ENCODE data around the gene MPO. TPM values are rescaled to one million over a fixed set of nuclear protein-coding genes. Genes with fewer than 3 reads are reported as not detected.

Gene MPO, protein sequence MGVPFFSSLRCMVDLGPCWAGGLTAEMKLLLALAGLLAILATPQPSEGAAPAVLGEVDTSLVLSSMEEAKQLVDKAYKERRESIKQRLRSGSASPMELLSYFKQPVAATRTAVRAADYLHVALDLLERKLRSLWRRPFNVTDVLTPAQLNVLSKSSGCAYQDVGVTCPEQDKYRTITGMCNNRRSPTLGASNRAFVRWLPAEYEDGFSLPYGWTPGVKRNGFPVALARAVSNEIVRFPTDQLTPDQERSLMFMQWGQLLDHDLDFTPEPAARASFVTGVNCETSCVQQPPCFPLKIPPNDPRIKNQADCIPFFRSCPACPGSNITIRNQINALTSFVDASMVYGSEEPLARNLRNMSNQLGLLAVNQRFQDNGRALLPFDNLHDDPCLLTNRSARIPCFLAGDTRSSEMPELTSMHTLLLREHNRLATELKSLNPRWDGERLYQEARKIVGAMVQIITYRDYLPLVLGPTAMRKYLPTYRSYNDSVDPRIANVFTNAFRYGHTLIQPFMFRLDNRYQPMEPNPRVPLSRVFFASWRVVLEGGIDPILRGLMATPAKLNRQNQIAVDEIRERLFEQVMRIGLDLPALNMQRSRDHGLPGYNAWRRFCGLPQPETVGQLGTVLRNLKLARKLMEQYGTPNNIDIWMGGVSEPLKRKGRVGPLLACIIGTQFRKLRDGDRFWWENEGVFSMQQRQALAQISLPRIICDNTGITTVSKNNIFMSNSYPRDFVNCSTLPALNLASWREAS
- not detected in 2 replicates for total RNA-seq (2012; rRNA removed)

DNA sequence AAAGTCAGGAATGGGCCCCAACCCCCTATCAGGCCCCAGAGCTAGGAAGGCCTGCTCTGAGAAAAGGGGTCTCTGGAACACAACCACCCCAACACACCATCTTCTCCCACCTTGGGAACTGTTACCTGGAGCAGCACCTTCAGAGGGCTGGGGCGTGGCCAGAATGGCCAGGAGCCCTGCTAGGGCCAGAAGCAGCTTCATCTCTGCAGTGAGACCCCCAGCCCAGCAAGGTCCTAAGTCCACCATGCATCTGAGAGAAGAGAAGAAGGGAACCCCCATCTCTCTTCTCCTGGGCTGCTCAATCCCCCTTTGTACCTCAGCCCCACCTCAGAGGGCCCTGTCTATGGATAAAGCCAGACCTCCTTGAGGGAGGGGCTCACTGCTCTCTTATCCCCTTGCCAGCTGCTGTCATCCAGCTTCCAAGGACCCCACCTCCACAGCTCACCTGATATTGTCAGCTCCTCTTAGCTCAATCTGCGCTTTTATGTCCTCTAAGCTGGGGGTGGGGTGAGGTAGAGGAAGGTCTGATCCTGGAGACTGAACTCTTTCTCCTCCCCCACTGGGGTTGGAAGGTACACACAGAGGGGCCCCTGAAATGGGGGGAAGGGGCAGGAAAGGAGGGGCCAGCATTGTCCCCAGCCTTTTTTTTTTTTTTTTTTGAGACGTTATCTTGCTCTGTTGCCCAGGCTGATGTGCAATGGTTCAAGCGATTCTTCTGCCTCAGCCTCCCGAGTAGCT, at the start of gene MPO:
TSS of gene MPO (minus strand) at position 456 of the 738 bp plus-strand sequence. CDS start at position 279, 177 bp downstream.
- H3K4me1 ChIP-seq (ENCODE audit: control insufficient read depth, insufficient read depth, low read length) = peaks cover 9% of the 10 kb centered on the region
- H3K4me3 ChIP-seq (ENCODE audit: low read length) = no peak within 1 kb of the TSS
- H3K36me3 ChIP-seq (ENCODE audit: insufficient read depth, low read length) = no peaks in the 10 kb centered on the region
- no peak within 1 kb of the TSS for H3K4me2 ChIP-seq (ENCODE audit: low read length)
- H3K9me3 ChIP-seq (replicated peaks; ENCODE audit: low read length) = no peaks in the 10 kb centered on the region
- H3K27me3 ChIP-seq (ENCODE audit: control insufficient read depth, insufficient read depth, low read length) = peaks cover 37% of the 10 kb centered on the region
- H3K9ac ChIP-seq (ENCODE audit: low read depth, low read length) = no peak within 1 kb of the TSS

DNA sequence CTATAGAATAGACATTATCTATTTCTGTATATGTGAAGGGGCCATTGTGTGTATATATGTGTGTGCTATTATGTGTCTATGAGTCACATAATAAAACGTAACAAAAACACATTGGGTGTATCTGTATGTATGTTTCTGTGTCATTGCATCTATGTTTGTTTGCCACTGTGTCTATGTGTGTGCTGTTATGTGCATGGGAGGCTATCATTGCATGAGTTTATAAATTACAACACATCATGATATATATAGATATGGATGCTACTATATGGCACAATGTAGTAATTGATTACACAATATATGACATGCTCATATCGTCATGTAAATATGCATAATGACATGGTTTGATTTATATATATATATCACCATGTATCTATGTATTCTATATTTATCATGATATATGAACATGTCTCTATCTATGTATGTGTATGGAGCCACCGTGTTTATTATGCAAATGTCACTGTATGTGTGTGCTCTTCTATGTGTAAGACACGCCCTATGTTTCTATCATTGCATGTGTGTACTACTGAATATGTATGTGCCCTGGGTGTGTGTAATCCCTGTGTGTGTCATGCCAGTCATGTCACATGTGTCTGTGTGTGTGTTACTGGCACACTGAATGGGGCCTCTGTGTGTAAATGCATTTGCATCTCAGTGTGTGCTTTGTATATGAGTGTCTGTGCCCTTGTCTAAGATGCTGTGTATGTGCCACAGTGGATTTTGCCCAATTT, 49.2 kb upstream of the MPO start:
- H3K4me1 ChIP-seq (ENCODE audit: control insufficient read depth, insufficient read depth, low read length) = no peaks in the 10 kb centered on the region

DNA sequence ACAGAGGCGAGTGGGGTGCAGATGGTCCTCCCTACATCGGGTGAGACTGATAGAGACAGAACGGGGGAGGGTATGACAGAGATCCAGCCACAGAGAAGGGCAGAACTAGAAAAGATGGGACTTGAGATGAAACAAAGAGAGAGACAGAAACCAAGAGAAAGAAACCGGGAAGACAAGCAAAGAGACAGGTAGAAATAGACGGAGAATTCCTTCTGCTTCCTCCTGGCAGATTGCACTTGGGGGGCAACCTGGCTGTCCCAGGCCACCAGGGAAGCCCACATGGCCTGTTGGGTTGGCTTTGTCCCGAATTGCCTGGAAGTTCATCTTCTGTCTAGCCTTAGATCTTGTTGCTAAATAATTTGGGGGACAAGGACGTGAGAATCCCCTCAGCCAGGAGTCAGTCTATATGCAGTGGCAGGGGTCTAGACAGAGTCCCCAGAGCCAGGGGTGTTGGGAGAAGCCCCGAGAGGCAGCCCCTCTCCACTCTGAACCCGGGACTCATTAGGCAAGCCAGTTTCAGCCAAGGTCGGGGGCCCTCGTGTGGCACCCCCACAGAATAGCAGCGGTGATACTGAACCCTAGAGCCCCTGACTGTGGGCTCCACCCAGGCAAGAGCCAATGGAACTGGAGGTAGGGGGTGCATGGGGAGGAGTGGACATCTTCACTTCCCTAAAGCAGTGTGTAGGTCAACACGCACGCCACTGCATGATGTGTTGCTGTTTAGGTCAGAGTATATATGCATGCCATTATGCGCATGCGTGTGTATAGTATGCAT, 48.5 kb upstream of the MPO start:
- H3K4me1 ChIP-seq (ENCODE audit: control insufficient read depth, insufficient read depth, low read length) = no peaks in the 10 kb centered on the region
- H3K27me3 ChIP-seq (ENCODE audit: control insufficient read depth, insufficient read depth, low read length) = peaks cover 51% of the 10 kb centered on the region
- H3K36me3 ChIP-seq (ENCODE audit: insufficient read depth, low read length) = no peaks in the 10 kb centered on the region
- no peak overlapping the region for H3K9ac ChIP-seq (ENCODE audit: low read depth, low read length)
- no peak overlapping the region for H3K4me3 ChIP-seq (ENCODE audit: low read length)
- no peak overlapping the region for H3K4me2 ChIP-seq (ENCODE audit: low read length)
- no peaks in the 10 kb centered on the region for H3K9me3 ChIP-seq (replicated peaks; ENCODE audit: low read length)

More for the DNA sequence above, 49.2 kb upstream of the MPO start:
- Histone ChIP-seq H3K27me3 (ENCODE audit: control insufficient read depth, insufficient read depth, low read length) (peaks cover 44% of the 10 kb centered on the region), H3K4me3 (ENCODE audit: low read length) (no peak overlapping the region), H3K9me3 (replicated peaks; ENCODE audit: low read length) (no peaks in the 10 kb centered on the region), H3K4me2 (ENCODE audit: low read length) (no peak overlapping the region), H3K36me3 (ENCODE audit: insufficient read depth, low read length) (no peaks in the 10 kb centered on the region), H3K9ac (ENCODE audit: low read depth, low read length) (no peak overlapping the region)

DNA sequence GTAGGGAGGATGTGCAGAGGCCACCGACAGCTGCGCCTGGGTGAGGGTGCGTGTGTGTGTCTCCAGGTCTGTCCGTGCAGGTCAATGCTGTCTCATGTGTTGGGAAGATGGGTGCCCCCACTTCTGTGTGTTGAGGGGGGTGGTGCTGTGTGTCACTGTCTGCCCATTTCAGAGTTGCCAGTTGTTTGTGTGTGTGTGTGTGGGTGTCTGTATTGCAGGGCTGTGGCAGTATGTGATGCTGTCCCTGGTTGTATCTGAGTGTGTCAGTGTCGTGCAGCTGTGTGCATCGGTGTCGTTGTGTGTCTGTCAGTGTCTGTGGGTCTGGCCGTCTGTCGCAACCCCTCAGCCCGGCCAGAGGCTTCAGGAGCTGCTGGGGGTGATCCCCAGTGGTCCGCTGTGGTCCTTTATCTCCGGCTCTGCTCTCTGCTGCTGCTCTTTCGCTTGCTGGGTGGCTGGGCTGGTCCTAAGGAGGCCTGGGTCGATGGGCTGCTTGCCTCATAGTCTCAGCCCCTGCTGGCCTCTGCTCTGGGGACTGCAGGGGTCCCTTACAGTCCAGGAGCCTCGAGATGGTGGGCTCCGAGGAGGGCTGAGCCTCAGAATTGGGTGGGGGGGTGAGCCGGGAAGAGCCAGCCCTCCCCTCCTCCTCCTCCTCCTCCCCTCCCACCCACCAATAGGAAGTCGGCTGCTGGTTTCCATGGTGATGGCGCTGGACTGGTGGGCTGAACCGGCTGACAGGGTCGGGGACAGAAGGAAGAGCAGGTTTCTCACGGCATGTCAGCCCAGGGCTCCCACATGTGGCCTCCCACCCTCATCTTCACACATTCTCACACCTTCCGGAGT, 47.7 kb upstream of the MPO start, which contains the start of gene TSPOAP1:
TSS of gene TSPOAP1 (minus strand) at position 601 of the 840 bp plus-strand sequence. CDS start 875 bp downstream, outside the sequence.
- no peak within 1 kb of the TSS for H3K4me2 ChIP-seq (ENCODE audit: low read length)
- H3K4me3 ChIP-seq (ENCODE audit: low read length) = no peak within 1 kb of the TSS
- no peaks in the 10 kb centered on the region for H3K4me1 ChIP-seq (ENCODE audit: control insufficient read depth, insufficient read depth, low read length)
- H3K9ac ChIP-seq (ENCODE audit: low read depth, low read length) = no peak within 1 kb of the TSS
- H3K27me3 ChIP-seq (ENCODE audit: control insufficient read depth, insufficient read depth, low read length) = peaks cover 59% of the 10 kb centered on the region
- no peaks in the 10 kb centered on the region for H3K9me3 ChIP-seq (replicated peaks; ENCODE audit: low read length)
- no peaks in the 10 kb centered on the region for H3K36me3 ChIP-seq (ENCODE audit: insufficient read depth, low read length)

DNA sequence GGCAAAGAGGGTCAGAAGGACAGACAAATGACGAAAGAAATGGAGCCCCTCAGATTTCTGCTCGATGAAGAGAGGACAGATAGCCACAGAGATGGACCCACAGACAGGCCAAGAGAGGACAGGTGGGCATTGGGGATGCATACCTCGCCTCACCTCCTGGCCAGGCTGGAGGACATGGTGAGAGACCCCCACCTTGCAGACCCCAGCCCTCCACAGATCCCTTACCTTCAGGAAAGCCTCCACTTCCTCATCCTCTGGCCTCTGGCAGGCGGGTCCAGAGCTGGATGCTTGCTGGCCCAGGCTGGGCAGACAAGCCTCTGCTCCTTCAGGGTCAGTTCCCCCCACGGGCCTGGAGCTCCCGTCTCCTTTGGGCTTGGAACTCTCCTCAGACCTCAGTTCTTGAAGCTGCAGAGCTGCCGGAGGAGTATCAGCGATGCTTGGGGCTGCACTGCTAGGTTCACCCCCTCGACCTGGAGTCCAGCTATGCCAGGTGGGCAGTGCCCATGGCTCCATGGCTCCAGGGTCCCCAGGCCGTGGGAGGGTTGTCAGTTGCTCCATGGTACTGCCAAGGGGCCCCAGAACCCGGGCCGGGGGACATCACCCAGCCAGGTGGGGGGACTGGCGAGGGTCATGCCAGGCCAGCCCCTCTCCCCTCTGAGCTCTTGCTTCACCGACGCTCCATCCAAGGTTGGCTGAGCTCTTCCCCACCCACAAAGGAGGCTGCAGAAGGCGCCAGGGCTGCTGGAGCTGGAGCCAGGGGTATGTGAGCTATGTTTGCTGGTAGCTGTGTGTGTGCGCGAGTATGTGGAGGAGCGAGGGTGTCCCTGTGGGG, 46.8 kb upstream of the MPO start:
- Histone ChIP-seq H3K36me3 (ENCODE audit: insufficient read depth, low read length) (no peaks in the 10 kb centered on the region), H3K4me2 (ENCODE audit: low read length) (no peak overlapping the region), H3K4me1 (ENCODE audit: control insufficient read depth, insufficient read depth, low read length) (no peaks in the 10 kb centered on the region), H3K9me3 (replicated peaks; ENCODE audit: low read length) (no peaks in the 10 kb centered on the region), H3K4me3 (ENCODE audit: low read length) (no peak overlapping the region), H3K27me3 (ENCODE audit: control insufficient read depth, insufficient read depth, low read length) (peaks cover 67% of the 10 kb centered on the region), H3K9ac (ENCODE audit: low read depth, low read length) (no peak overlapping the region)

DNA sequence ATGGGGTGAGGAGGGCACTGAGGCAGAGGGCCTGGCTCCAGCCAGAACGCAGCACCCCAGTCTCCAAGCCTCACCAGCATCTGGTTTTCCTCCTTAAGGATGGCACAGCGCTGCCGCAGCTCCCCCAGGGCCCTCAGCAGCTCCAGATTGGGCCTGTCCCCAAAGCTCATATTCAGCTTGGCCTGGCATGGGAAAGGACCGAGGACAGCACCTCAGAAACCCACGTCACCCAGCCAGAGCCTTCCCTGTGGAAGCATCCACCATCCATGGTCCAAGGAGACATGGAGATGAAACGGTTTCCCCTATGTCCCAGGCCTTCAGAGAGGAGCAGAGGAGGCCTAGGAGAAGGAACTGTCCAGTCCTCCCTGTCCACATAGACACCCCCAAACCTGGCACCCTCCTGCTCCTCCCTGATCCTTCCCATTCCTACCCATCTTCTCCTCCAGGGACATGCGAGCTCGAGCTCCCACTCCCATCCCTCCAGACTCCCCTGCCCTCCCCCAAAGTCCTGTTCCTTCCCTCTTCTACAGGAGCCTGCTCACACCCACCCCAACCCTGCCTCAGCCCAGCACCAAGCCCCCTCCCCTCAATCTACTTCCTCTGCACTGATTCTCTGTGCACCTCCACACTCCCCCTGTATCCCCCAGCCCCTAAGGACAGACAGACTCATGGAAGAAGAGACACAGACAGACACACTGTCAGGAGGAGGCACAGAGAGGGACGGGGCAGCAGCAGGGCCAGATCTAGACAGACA, 46.1 kb upstream of the MPO start:
- Histone ChIP-seq H3K4me3 (ENCODE audit: low read length) (no peak overlapping the region), H3K4me2 (ENCODE audit: low read length) (no peak overlapping the region), H3K4me1 (ENCODE audit: control insufficient read depth, insufficient read depth, low read length) (no peaks in the 10 kb centered on the region), H3K36me3 (ENCODE audit: insufficient read depth, low read length) (no peaks in the 10 kb centered on the region), H3K27me3 (ENCODE audit: control insufficient read depth, insufficient read depth, low read length) (peaks cover 69% of the 10 kb centered on the region), H3K9me3 (replicated peaks; ENCODE audit: low read length) (no peaks in the 10 kb centered on the region), H3K9ac (ENCODE audit: low read depth, low read length) (no peak overlapping the region)

DNA sequence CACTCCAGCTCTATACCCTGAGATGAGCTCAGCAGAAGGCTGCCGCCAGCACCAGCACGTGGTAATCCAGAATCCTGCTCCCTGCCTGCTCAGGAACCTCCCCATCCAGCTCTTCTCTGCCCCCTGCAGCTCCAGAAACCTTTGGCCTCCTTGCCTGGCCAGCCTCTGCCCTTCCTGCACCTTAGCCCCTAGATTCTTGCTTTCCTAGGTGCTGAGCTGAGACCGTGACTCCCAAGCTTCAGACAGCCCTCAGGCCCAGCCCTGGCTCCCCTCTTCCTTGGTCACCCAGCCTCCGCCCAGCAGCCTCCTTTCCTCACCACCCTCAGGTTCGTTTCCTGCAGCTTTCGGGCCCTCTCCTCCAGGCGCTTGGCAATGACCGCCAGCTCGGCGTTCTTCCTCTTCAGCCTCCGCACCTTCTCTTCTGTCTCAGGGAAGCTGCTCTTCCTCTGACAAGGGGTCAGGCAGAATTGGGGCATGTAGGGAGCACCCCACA, 45.3 kb upstream of the MPO start:
- H3K4me1 ChIP-seq (ENCODE audit: control insufficient read depth, insufficient read depth, low read length) = no peaks in the 10 kb centered on the region

DNA sequence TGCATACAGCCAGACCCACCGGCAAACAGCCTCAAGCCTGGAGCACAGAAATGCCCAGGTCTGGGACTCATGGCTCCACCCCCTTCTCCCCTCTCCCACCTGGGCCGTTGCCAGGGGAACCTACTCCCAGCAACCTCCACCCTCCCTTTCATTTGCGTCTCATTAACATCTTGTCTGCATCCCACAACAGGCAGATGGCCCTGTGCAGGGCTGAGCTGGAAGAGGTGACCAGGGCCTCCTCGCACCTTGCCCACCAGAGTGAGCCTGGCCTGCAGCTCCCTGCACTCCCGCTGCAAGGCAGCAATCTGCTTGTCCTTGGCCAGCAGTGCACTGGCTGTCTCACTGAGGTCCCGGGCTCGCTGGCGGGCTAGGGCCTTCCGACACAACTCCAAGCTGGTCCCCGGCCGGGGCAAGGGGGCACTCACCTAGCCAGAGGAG, 44.6 kb upstream of the MPO start:
- Histone ChIP-seq H3K36me3 (ENCODE audit: insufficient read depth, low read length) (no peaks in the 10 kb centered on the region), H3K4me2 (ENCODE audit: low read length) (no peak overlapping the region), H3K27me3 (ENCODE audit: control insufficient read depth, insufficient read depth, low read length) (peaks cover 69% of the 10 kb centered on the region), H3K9me3 (replicated peaks; ENCODE audit: low read length) (no peaks in the 10 kb centered on the region), H3K4me1 (ENCODE audit: control insufficient read depth, insufficient read depth, low read length) (no peaks in the 10 kb centered on the region), H3K9ac (ENCODE audit: low read depth, low read length) (no peak overlapping the region), H3K4me3 (ENCODE audit: low read length) (no peak overlapping the region)

More for the DNA sequence above, 45.3 kb upstream of the MPO start:
- no peak overlapping the region for H3K9ac ChIP-seq (ENCODE audit: low read depth, low read length)
- H3K4me3 ChIP-seq (ENCODE audit: low read length) = no peak overlapping the region
- no peaks in the 10 kb centered on the region for H3K36me3 ChIP-seq (ENCODE audit: insufficient read depth, low read length)
- no peak overlapping the region for H3K4me2 ChIP-seq (ENCODE audit: low read length)
- H3K9me3 ChIP-seq (replicated peaks; ENCODE audit: low read length) = no peaks in the 10 kb centered on the region
- H3K27me3 ChIP-seq (ENCODE audit: control insufficient read depth, insufficient read depth, low read length) = peaks cover 69% of the 10 kb centered on the region

Data from skeletal muscle satellite cell (primary cell).